Hindlimb muscle (tissue), 1 donor: ENCODE results near the gene SEMA4C. TPM values are rescaled to one million over a fixed set of nuclear protein-coding genes. Genes with fewer than 3 reads are reported as not detected.

Experiments
- DNase-seq: peaks from one replicate; pipeline ENCODE4 v3.0.0-alpha.2; 2013
- polyA plus RNA-seq: library from polyadenylated mRNA; unstranded; fragments of 120-200 nt; gene quantifications from one replicate; pipeline ENCODE4 v1.2.1, GENCODE V29; 2013; ENCODE audit not compliant: insufficient read length

Gene SEMA4C
- polyA plus RNA-seq, 1 donor: 38.8 TPM

- DNase-seq: no peak
These were observed 52.0 kb downstream of the SEMA4C start for GRCh38 chr2:96817882-96818281.

- no peak for DNase-seq
These were observed 52.8 kb downstream of the SEMA4C start for GRCh38 chr2:96816836-96817702.

GRCh38 chr2:96816127-96816835 is 53.6 kb downstream of the SEMA4C start, which contains the start of gene CNNM3:
Gene CNNM3, plus strand, starts transcription at chr2:96816268. Its CDS starts 10 bp downstream, at chr2:96816278.
- DNase-seq: peak; percentile 94

- no peak for DNase-seq
These were observed 54.4 kb downstream of the SEMA4C start for GRCh38 chr2:96815326-96816126.

- DNase-seq: no peak
These were observed 56.2 kb downstream of the SEMA4C start for GRCh38 chr2:96813656-96814055.

GRCh38 chr2:96811917-96812316 is 58.0 kb downstream of the SEMA4C start:
- peak; percentile 85 for DNase-seq

GRCh38 chr2:96810783-96811192 is 59.1 kb downstream of the SEMA4C start:
- DNase-seq: no peak

GRCh38 chr2:96809951-96810782 is 59.7 kb downstream of the SEMA4C start:
- no peak for DNase-seq

Other genes starting within 250 kb of the SEMA4C start
- gene KANSL3, start 231.8 kb downstream of the SEMA4C start, polyA plus RNA-seq: 36.3 TPM
- gene FER1L5, start 227.3 kb downstream of the SEMA4C start, polyA plus RNA-seq: 3.9 TPM
- 28.5 TPM for gene LMAN2L, start 130.0 kb downstream of the SEMA4C start, polyA plus RNA-seq
- gene CNNM4, start 109.2 kb downstream of the SEMA4C start, polyA plus RNA-seq: 38.2 TPM
- 24.5 TPM for gene CNNM3, start 53.8 kb downstream of the SEMA4C start, polyA plus RNA-seq
- gene ANKRD23, start 26.1 kb downstream of the SEMA4C start, polyA plus RNA-seq: 13.8 TPM
- gene ANKRD39, start 12.1 kb downstream of the SEMA4C start, polyA plus RNA-seq: 7.7 TPM
- gene FAM178B, start 116.5 kb upstream of the SEMA4C start, polyA plus RNA-seq: 2.6 TPM
- 14.4 TPM for gene FAHD2B, start 224.8 kb upstream of the SEMA4C start, polyA plus RNA-seq
- 12.8 TPM for gene ANKRD36, start 243.1 kb upstream of the SEMA4C start, polyA plus RNA-seq